ENCODE results near the gene SDK2.

DNA sequence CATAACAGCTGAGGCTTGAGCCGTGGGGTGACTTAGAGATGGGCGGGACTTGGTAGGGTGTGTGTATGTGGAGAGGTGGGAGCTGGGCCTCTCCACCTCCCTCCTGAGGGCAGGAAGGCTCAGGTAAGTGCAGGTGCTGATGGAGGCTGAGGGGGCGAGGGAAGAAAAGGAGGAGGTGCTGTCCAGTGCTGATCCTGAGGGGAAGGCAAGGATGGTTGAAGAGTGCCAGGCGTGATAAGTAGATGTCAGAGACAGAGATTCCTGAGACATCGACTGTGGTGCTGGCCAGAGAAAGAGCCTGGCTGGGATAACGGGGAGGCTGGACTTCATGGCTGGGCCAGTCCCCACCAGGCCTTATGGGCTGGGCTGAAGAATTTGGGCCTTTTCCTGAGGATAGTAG, 159.1 kb downstream of the SDK2 start:
- no peak for TF ChIP-seq SMARCA4 (IDR thresholded peaks at IDR 0.05)
- no peak for TF ChIP-seq SIN3A (IDR thresholded peaks at IDR 0.05; ENCODE audit: borderline replicate concordance in 2 of 2, control insufficient read depth in 1 of 2, low read depth in 2 of 2, low read length in 2 of 2)
- TF ChIP-seq, protein P1, sequence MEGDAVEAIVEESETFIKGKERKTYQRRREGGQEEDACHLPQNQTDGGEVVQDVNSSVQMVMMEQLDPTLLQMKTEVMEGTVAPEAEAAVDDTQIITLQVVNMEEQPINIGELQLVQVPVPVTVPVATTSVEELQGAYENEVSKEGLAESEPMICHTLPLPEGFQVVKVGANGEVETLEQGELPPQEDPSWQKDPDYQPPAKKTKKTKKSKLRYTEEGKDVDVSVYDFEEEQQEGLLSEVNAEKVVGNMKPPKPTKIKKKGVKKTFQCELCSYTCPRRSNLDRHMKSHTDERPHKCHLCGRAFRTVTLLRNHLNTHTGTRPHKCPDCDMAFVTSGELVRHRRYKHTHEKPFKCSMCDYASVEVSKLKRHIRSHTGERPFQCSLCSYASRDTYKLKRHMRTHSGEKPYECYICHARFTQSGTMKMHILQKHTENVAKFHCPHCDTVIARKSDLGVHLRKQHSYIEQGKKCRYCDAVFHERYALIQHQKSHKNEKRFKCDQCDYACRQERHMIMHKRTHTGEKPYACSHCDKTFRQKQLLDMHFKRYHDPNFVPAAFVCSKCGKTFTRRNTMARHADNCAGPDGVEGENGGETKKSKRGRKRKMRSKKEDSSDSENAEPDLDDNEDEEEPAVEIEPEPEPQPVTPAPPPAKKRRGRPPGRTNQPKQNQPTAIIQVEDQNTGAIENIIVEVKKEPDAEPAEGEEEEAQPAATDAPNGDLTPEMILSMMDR (IDR thresholded peaks at IDR 0.05 in 2 of 3, conservative IDR thresholded peaks at IDR 0.05 in 1 of 3; ENCODE audit: insufficient read depth in 2 of 3, low read depth in 1 of 3, low read length in 3 of 3): no peak
- no peak for TF ChIP-seq TFAM (CRISPR knock-in tag; conservative IDR thresholded peaks at IDR 0.05)
- TF ChIP-seq SRSF3 (IDR thresholded peaks at IDR 0.05; ENCODE audit: insufficient read depth, low read length): no peak
- no peak for TF ChIP-seq KDM5B (IDR thresholded peaks at IDR 0.05; ENCODE audit: insufficient replicate concordance, low read depth, low read length)

All from K562 (cell line).